Skin epidermis (tissue), 12 donors: ENCODE results near the gene ITGAE.

ENCODE experiments used
- H3K27ac ChIP-seq, 21 experiments: fragments of 200-600 bp; sonication (generic) in 11 of 21; one replicate each; pipeline ENCODE4 v1.5.0; 2020; ENCODE audit warnings: mild to moderate bottlenecking in 3 of 21, inconsistent platforms in 2 of 21, moderate library complexity in 2 of 21
- H3K4me3 ChIP-seq, 7 experiments: fragments of 200-600 bp; sonication (generic) in 2 of 7; one replicate each; pipeline ENCODE4 v1.5.0; 2020; ENCODE audit warnings: inconsistent platforms in 2 of 7, mild to moderate bottlenecking in 2 of 7, moderate library complexity in 1 of 7

Gene ITGAE

DNA sequence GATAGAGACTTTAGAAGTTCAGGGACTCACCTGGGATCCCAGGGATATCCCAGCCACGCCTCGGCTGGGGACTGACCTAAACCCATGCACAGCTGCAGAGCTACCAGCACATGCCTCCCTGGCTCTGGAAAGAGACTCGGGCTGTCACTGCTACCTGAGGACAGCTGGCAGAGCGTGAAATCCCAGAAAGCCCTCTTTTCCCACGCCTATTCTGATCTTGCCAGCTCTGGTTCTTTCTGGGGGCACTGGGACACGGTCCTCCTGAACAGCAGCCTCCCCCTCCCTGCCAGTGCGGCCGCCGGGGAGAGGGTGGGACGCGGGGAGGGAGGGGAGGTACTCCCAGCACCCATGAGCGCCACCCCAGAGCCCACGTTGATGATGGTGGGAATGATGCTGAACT is 115.8 kb downstream of the ITGAE start:
- H3K4me3 ChIP-seq = no peak overlapping the region
- H3K27ac ChIP-seq = no peak overlapping the region

- no peak overlapping the region for H3K4me3 ChIP-seq
These were observed 117.9 kb downstream of the ITGAE start for GRCh38 chr17:3683054-3683511.

GRCh38 chr17:3682033-3682432 is 119.0 kb downstream of the ITGAE start:
- H3K27ac ChIP-seq = no peak overlapping the region
- no peak overlapping the region for H3K4me3 ChIP-seq

More at GRCh38 chr17:3683054-3683511, 117.9 kb downstream of the ITGAE start:
- H3K27ac ChIP-seq = no peak overlapping the region

DNA sequence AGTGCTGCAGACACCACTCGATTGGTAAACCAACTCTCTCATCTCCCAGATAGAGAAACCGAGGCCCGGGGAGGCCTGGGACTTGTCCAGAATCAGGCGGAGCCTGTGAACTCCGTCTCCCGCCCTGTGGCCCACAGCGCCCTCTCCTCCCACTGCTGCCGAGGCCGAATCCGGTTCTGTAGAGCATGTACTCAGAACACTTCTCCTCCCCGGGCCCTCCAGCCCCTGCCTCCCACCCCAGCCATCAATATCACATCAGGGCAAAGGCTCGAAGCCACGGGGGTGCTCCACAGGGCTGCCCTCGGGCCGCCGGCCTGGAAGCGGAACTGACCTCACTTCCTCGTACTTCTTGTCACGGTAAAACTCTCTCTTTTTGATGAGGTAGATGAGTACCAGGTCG is 119.4 kb downstream of the ITGAE start:
- H3K27ac ChIP-seq = no peak overlapping the region

GRCh38 chr17:3681057-3681456 is 119.9 kb downstream of the ITGAE start:
- H3K4me3 ChIP-seq = no peak overlapping the region
- H3K27ac ChIP-seq = no peak overlapping the region

More for the DNA sequence above, 119.4 kb downstream of the ITGAE start:
- no peak overlapping the region for H3K4me3 ChIP-seq

DNA sequence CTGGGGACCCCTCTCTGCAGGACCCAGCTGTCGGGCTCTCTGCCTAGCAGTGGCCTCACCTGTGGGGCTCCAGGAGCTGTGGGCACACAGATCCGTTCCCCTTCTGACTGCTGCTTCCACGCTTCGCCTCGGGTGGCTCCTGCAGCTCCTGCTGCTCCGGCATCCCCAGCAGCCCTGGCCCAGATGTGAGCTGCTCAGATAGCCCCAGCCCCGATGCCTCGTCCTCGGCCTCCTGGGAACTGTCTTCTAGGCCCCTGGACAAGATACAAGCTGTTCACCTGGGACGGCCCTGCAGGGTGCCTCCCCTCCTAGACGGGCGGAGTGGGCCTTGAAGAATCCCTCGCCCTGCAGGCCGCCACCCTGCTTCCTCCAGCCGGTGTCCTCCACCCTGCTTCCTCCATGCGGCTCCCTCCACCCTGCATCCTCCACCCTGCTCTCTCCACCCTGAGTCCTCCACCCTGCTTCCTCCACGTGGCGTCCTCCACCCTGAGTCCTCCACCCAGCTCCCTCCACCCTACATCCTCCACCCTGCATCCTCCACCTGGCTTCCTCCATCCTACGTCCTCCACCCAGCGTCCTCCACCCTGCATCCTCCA is 121.4 kb downstream of the ITGAE start:
- Histone ChIP-seq H3K27ac (no peak overlapping the region), H3K4me3 (no peak overlapping the region)

GRCh38 chr17:3678821-3679530 is 122.0 kb downstream of the ITGAE start:
- H3K4me3 ChIP-seq = no peak overlapping the region
- no peak overlapping the region for H3K27ac ChIP-seq

DNA sequence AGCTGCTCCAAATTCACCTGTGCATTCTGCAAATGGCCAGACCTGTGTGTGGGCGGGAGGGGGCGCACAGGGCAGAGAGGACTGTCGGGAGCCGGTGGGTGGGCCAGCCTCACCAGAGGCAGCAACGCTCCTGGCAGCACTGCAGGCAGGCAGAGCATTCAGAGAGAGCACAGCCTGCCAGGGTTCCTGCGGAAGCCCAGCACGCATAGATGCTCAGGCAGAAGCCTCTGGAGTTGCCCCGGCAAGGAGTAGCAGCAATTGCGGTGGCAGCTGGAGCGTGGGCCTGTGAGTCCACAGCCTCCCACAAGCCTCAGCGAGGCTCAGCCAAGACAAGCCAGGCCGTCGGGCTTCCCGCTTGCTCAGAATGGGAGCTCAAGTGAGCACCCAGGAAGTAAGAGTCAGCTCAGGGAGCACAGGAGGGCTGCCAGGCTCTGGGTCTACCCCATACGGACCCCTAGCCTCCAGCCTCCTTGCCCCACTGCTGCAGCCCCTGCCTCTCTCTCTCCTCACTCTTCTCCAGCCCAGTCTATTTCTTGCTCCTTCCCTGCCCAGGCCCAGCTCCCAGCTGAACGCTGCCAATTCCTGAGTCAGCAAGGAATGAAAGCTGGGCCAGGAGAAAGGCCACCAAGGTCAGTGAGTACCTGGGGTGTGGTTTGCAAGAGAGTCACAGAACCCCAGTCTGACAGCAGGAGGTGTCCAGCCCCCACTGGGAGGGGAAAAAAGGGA is 122.7 kb downstream of the ITGAE start:
- no peak overlapping the region for H3K27ac ChIP-seq
- no peak overlapping the region for H3K4me3 ChIP-seq

DNA sequence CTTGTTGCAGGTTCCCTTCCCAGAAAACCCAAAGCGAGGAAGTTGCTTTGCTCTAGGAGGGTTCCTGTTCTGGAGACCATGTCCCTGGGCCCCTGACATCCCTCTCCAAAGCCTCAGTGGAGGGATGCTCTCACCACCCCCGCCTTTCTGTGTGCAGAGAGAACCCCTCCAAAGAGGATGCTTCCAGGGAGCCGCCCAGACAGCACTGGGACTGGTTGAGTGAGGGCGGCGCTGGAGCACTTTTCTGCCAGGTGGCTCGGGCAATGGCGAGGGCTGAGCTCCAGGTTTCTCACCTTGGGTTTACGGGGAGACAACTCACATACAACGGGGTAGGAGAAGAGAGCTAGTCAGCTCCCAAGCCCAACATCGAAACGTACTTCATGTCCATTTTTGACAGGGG is 125.1 kb downstream of the ITGAE start:
- no peak overlapping the region for H3K4me3 ChIP-seq
- no peak overlapping the region for H3K27ac ChIP-seq

DNA sequence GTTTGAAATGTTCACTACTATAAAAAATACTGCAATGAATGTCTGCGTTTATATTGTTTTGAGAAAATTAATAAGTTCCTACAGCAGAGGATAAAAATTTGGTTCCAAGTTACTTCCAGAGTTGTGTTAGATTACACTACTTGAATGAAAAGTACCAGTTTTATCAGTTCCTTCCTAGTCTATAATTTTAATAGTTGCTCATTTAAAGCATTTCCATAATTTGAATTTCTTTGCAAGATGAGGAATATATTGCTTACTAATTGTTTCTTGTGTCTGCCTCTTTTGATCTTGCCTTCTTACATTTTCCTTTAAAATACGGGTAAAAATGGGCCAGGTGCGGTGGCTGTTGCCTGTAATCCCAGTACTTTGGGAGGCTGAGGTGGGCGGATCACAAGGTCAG is 128.4 kb downstream of the ITGAE start:
- no peak overlapping the region for H3K4me3 ChIP-seq
- H3K27ac ChIP-seq = no peak overlapping the region

GRCh38 chr17:3669548-3669947 is 131.4 kb downstream of the ITGAE start:
- H3K27ac ChIP-seq = peak overlapping the region in 8 of 21 experiments; percentile 93 to 98 (median 94)
- H3K4me3 ChIP-seq = peak overlapping the region; percentile 66 to 97 (median 92)

- peak overlapping the region; percentile 66 to 97 (median 92) for H3K4me3 ChIP-seq
- peak overlapping the region; percentile 50 to 99 (median 94) for H3K27ac ChIP-seq
These were observed 132.0 kb downstream of the ITGAE start for GRCh38 chr17:3669085-3669347.

GRCh38 chr17:3668279-3669084 is 132.5 kb downstream of the ITGAE start, which contains the start of the genes EMC6 and TAX1BP3:
Gene EMC6 (plus strand): TSS chr17:3668812. CDS start chr17:3669147, 335 bp downstream.
Gene TAX1BP3 (minus strand): TSS chr17:3668578. CDS start chr17:3668526, 52 bp downstream.
- H3K27ac ChIP-seq = peak within 1 kb of the TSS; percentile 67 to 99 (median 94)
- peak within 1 kb of the TSS; percentile 66 to 97 (median 92) for H3K4me3 ChIP-seq

- Histone ChIP-seq H3K4me3 (peak overlapping the region; percentile 66 to 97 (median 92)), H3K27ac (peak overlapping the region; percentile 67 to 99 (median 94))
These were observed 133.4 kb downstream of the ITGAE start for GRCh38 chr17:3667366-3668278.

DNA sequence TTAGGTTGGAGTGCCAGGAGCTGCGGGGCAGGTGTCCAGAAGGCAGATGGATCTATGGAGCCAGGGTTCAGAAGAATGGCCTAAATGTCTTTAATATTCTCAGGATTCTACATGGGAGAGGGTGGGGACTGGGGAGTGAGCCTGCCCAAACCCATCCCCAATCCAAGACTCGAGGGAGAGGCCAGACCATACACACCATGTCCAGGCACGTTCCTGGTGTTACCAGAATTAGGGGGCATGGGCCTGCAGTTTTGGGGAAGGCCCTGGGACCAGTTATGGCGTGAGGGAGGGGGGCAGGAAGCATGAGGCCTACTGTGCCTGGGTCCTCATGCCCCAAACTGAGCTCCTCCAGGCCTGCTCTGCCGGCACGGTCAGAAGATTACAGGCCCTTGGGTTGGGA is 134.5 kb downstream of the ITGAE start:
- peak overlapping the region in 14 of 21 experiments; percentile 52 to 97 (median 92) for H3K27ac ChIP-seq
- peak overlapping the region in 5 of 7 experiments; percentile 11 to 97 (median 92) for H3K4me3 ChIP-seq

GRCh38 chr17:3665834-3666233 is 135.2 kb downstream of the ITGAE start:
- no peak overlapping the region for H3K4me3 ChIP-seq
- peak overlapping the region in 11 of 21 experiments; percentile 30 to 96 (median 89) for H3K27ac ChIP-seq
